SK-N-SH (cell line): ENCODE data around the gene ZNF438. TPM values are rescaled to one million over a fixed set of nuclear protein-coding genes. Genes with fewer than 3 reads are reported as not detected.
"Not testable (repeated sequence)": the region's sequence is repeated elsewhere in the genome, so short reads cannot be mapped to it uniquely, and the experiment has no call there.

Source experiments
- CTCF ChIA-PET: fragments of 300-600, 350-600 bp; formaldehyde crosslinking; extraction: SDS; loops from one replicate; lab custom pipeline; 2021; lab: Yijun Ruan, JAX
- POLR2A ChIA-PET: fragments of 350-600 bp; sonication (Branson Sonifier 250); formaldehyde crosslinking; extraction: SDS; loops from one replicate; lab custom pipeline; 2020; ENCODE audit warnings: antibody characterized with exemption, inconsistent platforms; lab: Yijun Ruan, JAX
- DNase-seq: peaks from one replicate; pipeline ENCODE4 v3.0.0; 2012
- H2AFZ ChIP-seq: fragments of 200-600 bp; sonication (generic); 2 replicates; pipeline ENCODE4 v1.8.1; 2016; ENCODE audit warnings: antibody characterized with exemption, mild to moderate bottlenecking, low read depth
- H3F3A ChIP-seq: fragments of 200-600 bp; sonication (generic); replicated peaks from 2 replicates; pipeline ENCODE3; 2016; ENCODE audit warnings: antibody characterized with exemption, mild to moderate bottlenecking; ENCODE audit not compliant: insufficient read depth
- H3K27ac ChIP-seq, 2 experiments: fragments of 200-500 bp in 1 of 2; fragments of 200-600 bp in 1 of 2; sonication (Bioruptor generic) in 1 of 2; sonication (generic), shearing (Covaris generic) in 1 of 2; 2 replicates each; pipeline versions ENCODE4 v1.5.1 to v1.6.1; 2014 to 2016; ENCODE audit warnings: low read depth in 2 of 2, inconsistent platforms in 1 of 2, low read length in 1 of 2, mild to moderate bottlenecking in 1 of 2, mixed read lengths in 1 of 2
- H3K27me3 ChIP-seq: fragments of 200-600 bp; sonication (generic), shearing (Covaris generic); 2 replicates; pipeline ENCODE4 v1.6.1; 2016; ENCODE audit warnings: mixed run types; ENCODE audit not compliant: insufficient read depth
- H3K36me3 ChIP-seq, 2 experiments: fragments of 200-500 bp in 1 of 2; fragments of 200-600 bp in 1 of 2; sonication (Bioruptor generic) in 1 of 2; sonication (generic) in 1 of 2; replicated peaks in 1 of 2; 2 replicates each; pipeline versions ENCODE3 to v1.5.1; 2014 to 2016; ENCODE audit warnings: low read length in 1 of 2, mild to moderate bottlenecking in 1 of 2; ENCODE audit not compliant: insufficient read depth in 2 of 2, control insufficient read depth in 1 of 2
- H3K4me1 ChIP-seq, 2 experiments: fragments of 200-500 bp in 1 of 2; fragments of 200-600 bp in 1 of 2; sonication (Bioruptor generic) in 1 of 2; sonication (generic), shearing (Covaris generic) in 1 of 2; 2 replicates each; pipeline versions ENCODE4 v1.5.1 to v1.6.1; 2014 to 2016; ENCODE audit warnings: low read depth in 1 of 2, low read length in 1 of 2, mixed run types in 1 of 2; ENCODE audit not compliant: insufficient read depth in 2 of 2, control insufficient read depth in 1 of 2
- H3K4me2 ChIP-seq: fragments of 200-600 bp; sonication (generic), shearing (Covaris generic); 2 replicates; pipeline ENCODE4 v1.6.1; 2017; ENCODE audit warnings: mixed run types
- H3K4me3 ChIP-seq, 2 experiments: fragments of 200-500 bp in 1 of 2; fragments of 200-600 bp in 1 of 2; sonication (Bioruptor generic) in 1 of 2; sonication (generic), shearing (Covaris generic) in 1 of 2; 2 replicates each; pipeline versions ENCODE4 v1.5.1 to v1.8.1; 2014 to 2016; ENCODE audit warnings: low read depth in 2 of 2, inconsistent platforms in 1 of 2, low read length in 1 of 2, mild to moderate bottlenecking in 1 of 2, mixed read lengths in 1 of 2, moderate library complexity in 1 of 2
- H3K79me2 ChIP-seq: fragments of 200-600 bp; sonication (generic); 2 replicates; pipeline ENCODE4 v1.8.1; 2017; ENCODE audit warnings: mild to moderate bottlenecking; ENCODE audit not compliant: insufficient read depth
- H3K9ac ChIP-seq: fragments of 200-600 bp; sonication (generic); 2 replicates; pipeline ENCODE4 v1.6.1; 2017; ENCODE audit warnings: mixed run types
- H3K9me2 ChIP-seq: fragments of 200-600 bp; sonication (generic); 2 replicates; pipeline ENCODE4 v1.6.1; 2017; ENCODE audit warnings: mixed run types
- H3K9me3 ChIP-seq: fragments of 200-600 bp; sonication (generic); 2 replicates; pipeline ENCODE4 v1.6.1; 2017; ENCODE audit warnings: mixed run types, mild to moderate bottlenecking, moderate library complexity
- H4K20me1 ChIP-seq: fragments of 200-600 bp; sonication (generic); 2 replicates; pipeline ENCODE4 v1.6.1; 2017; ENCODE audit warnings: mild to moderate bottlenecking, mixed run types; ENCODE audit not compliant: insufficient read depth
- CHD2 ChIP-seq: fragments of 150-350 bp; IDR thresholded peaks from 2 replicates; pipeline ENCODE4 v1.6.1; 2018; ENCODE audit warnings: low read length; ENCODE audit not compliant: partially characterized antibody
- EP300 ChIP-seq, 2 experiments: IDR thresholded peaks; 2 replicates each; pipeline versions ENCODE4 v1.4.0 to v1.6.1; 2012; ENCODE audit warnings: borderline replicate concordance in 1 of 2, low read depth in 1 of 2, low read length in 1 of 2
- EZH2phosphoT487 ChIP-seq: fragments of 200-600 bp; sonication (generic); IDR thresholded peaks from 2 replicates; pipeline ENCODE4 v1.6.1; 2017; ENCODE audit warnings: low read depth, mixed run types, mild to moderate bottlenecking, antibody characterized with exemption, moderate library complexity, borderline replicate concordance
- FOSL2 ChIP-seq: IDR thresholded peaks from 2 replicates; pipeline ENCODE4 v1.4.0; 2012; ENCODE audit warnings: low read depth, mild to moderate bottlenecking, moderate library complexity, borderline replicate concordance
- FOXM1 ChIP-seq: IDR thresholded peaks from 2 replicates; pipeline ENCODE4 v1.4.0; 2012; ENCODE audit warnings: low read depth, mild to moderate bottlenecking
- GATA2 ChIP-seq: sonication (generic); formaldehyde crosslinking; IDR thresholded peaks from 2 replicates; pipeline ENCODE4 v1.5.0; 2020; ENCODE audit warnings: mild to moderate bottlenecking, missing genetic modification reagents
- JUND ChIP-seq: IDR thresholded peaks from 2 replicates; pipeline ENCODE4 v1.4.0; 2012
- MAX ChIP-seq: IDR thresholded peaks from 2 replicates; pipeline ENCODE4 v1.4.0; 2012; ENCODE audit warnings: low read depth
- NFIC ChIP-seq: IDR thresholded peaks from 2 replicates; pipeline ENCODE4 v1.4.0; 2012; ENCODE audit warnings: borderline replicate concordance
- NRF1 ChIP-seq: IDR thresholded peaks from 2 replicates; pipeline ENCODE4 v1.6.1; 2012; ENCODE audit warnings: low read depth, mild to moderate bottlenecking, low read length
- POLR2AphosphoS5 ChIP-seq: IDR thresholded peaks from 2 replicates; pipeline ENCODE4 v1.6.1; 2012; ENCODE audit warnings: low read depth, low read length
- RCOR1 ChIP-seq: fragments of 150-350 bp; IDR thresholded peaks from 2 replicates; pipeline ENCODE4 v1.6.1; 2017; ENCODE audit warnings: antibody characterized with exemption, low read length
- RFX5 ChIP-seq: IDR thresholded peaks from 2 replicates; pipeline ENCODE4 v1.6.1; 2012; ENCODE audit warnings: mild to moderate bottlenecking, improper control_type of control experiment, low read length
- RXRA ChIP-seq: IDR thresholded peaks from 2 replicates; pipeline ENCODE4 v1.4.0; 2012; ENCODE audit warnings: low read depth, mild to moderate bottlenecking, borderline replicate concordance
- TAF1 ChIP-seq: IDR thresholded peaks from 2 replicates; pipeline ENCODE4 v1.6.1; 2012; ENCODE audit warnings: low read depth, mild to moderate bottlenecking, low read length, moderate library complexity, borderline replicate concordance
- USF1 ChIP-seq: IDR thresholded peaks from 2 replicates; pipeline ENCODE4 v1.4.0; 2012; ENCODE audit warnings: low read depth, borderline replicate concordance
- ZBTB33 ChIP-seq: IDR thresholded peaks from 2 replicates; pipeline ENCODE4 v1.4.0; 2012; ENCODE audit warnings: low read depth, borderline replicate concordance
- WGBS: methylation state at CpG from one replicate; pipeline ENCODE4 v1.1.6; 2017; ENCODE audit warnings: low lambda C conversion rate; 5-methylcytosine and 5-hydroxymethylcytosine counted together
- polyA plus RNA-seq, 3 experiments: library from polyadenylated mRNA; depleted of rRNA; stranded (reverse); fragments of >200 nt; gene quantifications; 2 replicates each; pipeline ENCODE4 v1.2.3, GENCODE V29; 2012
- TF ChIP-seq, protein P1 (sequence below): IDR thresholded peaks from 2 replicates; pipeline ENCODE4; 2012
- TF ChIP-seq, protein P2 (sequence below): fragments of 150-350 bp; IDR thresholded peaks from 2 replicates; pipeline ENCODE4 v1.6.1; 2016; ENCODE audit warnings: mild to moderate bottlenecking, low read depth, low read length

Gene ZNF438
- polyA plus RNA-seq, 1 of the 3 experiments (the other 2 are of a cell fraction) = 2.1 TPM

DNA sequence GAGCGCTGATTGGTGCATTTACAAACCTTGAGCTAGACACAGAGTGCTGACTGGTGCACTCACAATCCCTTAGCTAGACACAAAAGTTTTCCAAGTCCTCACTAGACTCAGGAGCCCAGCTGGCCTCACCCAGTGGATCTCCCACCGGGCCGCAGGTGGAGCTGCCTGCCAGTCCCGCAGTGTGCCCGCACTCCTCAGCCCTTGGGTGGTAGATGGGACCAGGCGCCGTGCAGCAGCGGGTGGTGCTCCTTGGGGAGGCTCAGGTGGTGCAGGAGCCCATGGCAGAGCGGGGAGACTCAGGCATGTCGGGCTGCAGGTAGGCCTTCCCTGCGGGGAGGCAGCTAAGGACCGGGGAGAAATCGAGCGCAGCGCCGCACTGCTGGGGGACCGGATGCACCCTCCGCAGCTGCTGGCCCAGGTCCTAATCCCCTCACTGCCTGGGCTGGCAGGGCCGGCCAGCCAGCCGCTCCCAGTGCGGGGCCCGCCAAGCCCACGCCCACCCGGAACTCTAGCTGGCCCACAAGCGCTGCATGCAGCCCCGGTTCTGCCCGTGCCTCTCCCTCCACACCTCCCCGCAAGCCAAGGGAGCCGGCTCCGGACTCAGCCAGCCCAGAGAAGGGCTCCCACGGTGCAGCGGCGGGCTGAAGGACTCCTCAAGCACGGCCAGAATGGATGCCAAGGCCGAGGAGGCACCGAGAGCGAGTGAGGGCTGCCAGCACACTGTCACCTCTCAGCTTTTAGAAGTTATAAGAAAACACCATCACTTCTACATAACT lies 128.9 kb downstream of the ZNF438 start:
- no peaks in the 10 kb centered on the region; a peak in 1 of 4 replicates for H3K4me1 ChIP-seq
- no peaks in the 10 kb centered on the region for H3K9me2 ChIP-seq
- no peak overlapping the region for H3K9ac ChIP-seq
- H3F3A ChIP-seq = no peaks in the 10 kb centered on the region
- TF ChIP-seq EP300 (IDR thresholded peaks at IDR 0.05; ENCODE audit: borderline replicate concordance in 1 of 2, low read depth in 1 of 2, low read length in 1 of 2) (no peak), FOXM1 (no peak), FOSL2 (no peak), RFX5 (no peak), MAX (no peak), GATA2 (CRISPR knock-in tag) (no peak), NFIC (no peak), JUND (no peak), POLR2AphosphoS5 (no peak), TAF1 (no peak), NRF1 (no peak), RXRA (no peak), ZBTB33 (no peak), CHD2 (no peak), EZH2phosphoT487 (no peak), RCOR1 (no peak), USF1 (no peak)
- TF ChIP-seq, protein P1, sequence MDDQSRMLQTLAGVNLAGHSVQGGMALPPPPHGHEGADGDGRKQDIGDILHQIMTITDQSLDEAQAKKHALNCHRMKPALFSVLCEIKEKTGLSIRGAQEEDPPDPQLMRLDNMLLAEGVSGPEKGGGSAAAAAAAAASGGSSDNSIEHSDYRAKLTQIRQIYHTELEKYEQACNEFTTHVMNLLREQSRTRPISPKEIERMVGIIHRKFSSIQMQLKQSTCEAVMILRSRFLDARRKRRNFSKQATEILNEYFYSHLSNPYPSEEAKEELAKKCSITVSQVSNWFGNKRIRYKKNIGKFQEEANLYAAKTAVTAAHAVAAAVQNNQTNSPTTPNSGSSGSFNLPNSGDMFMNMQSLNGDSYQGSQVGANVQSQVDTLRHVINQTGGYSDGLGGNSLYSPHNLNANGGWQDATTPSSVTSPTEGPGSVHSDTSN = no peak
- TF ChIP-seq, protein P2, sequence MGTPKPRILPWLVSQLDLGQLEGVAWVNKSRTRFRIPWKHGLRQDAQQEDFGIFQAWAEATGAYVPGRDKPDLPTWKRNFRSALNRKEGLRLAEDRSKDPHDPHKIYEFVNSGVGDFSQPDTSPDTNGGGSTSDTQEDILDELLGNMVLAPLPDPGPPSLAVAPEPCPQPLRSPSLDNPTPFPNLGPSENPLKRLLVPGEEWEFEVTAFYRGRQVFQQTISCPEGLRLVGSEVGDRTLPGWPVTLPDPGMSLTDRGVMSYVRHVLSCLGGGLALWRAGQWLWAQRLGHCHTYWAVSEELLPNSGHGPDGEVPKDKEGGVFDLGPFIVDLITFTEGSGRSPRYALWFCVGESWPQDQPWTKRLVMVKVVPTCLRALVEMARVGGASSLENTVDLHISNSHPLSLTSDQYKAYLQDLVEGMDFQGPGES = no peak
- H4K20me1 ChIP-seq = no peaks in the 10 kb centered on the region
- no peaks in the 10 kb centered on the region for H3K79me2 ChIP-seq
- ChIA-PET POLR2A (no interaction called here), CTCF (no interaction called here)
- no peak overlapping the region for H3K27ac ChIP-seq
- H3K9me3 ChIP-seq = no peaks in the 10 kb centered on the region
- DNase-seq = no peak
- H3K4me2 ChIP-seq = no peak overlapping the region
- no peak overlapping the region for H2AFZ ChIP-seq
- WGBS = 93% methylated on average over 18 of the region's 37 CpGs
- no peak overlapping the region for H3K4me3 ChIP-seq
- H3K27me3 ChIP-seq = no peaks in the 10 kb centered on the region
- H3K36me3 ChIP-seq = peaks cover 0 to 4% of the 10 kb centered on the region in 2 experiments

GRCh38 chr10:30901487-30901886 lies 130.2 kb downstream of the ZNF438 start:
- DNase-seq, H4K20me1 ChIP-seq, H3K36me3 ChIP-seq, H3K27ac ChIP-seq, H3F3A ChIP-seq, H3K9ac ChIP-seq, POLR2A ChIA-PET, H2AFZ ChIP-seq, H3K9me2 ChIP-seq, H3K79me2 ChIP-seq, H3K4me3 ChIP-seq, H3K9me3 ChIP-seq, CTCF ChIA-PET, H3K27me3 ChIP-seq, H3K4me1 ChIP-seq, H3K4me2 ChIP-seq: not testable (repeated sequence)
- WGBS = 97% methylated on average over 21 of the region's 21 CpGs
